ENCODE measurements around the gene DCTN4. TPM values are rescaled to one million over a fixed set of nuclear protein-coding genes. Genes with fewer than 3 reads are reported as not detected.

Gene DCTN4
- total and polyA plus RNA-seq, 2 experiments from 2014 or later, result 15.4 to 41.8 TPM

- H3K27ac ChIP-seq (ENCODE audit: low read depth), result peak overlapping the region; percentile 95
Observed at GRCh38 chr5:150672237-150672883, 86.5 kb downstream of the DCTN4 start.

More at GRCh38 chr5:150672237-150672883, 86.5 kb downstream of the DCTN4 start:
- Histone ChIP-seq H3F3A (replicated peaks; ENCODE audit: low read depth) (peaks cover 26% of the 10 kb centered on the region), H3K36me3 (ENCODE audit: insufficient read depth) (no peaks in the 10 kb centered on the region; the same call in 1 of the 2 replicates), H3K4me1 (ENCODE audit: insufficient read depth) (peaks cover 27% of the 10 kb centered on the region), H3K9me2 (ENCODE audit: insufficient read depth) (no peaks in the 10 kb centered on the region), H3K4me2 (peak overlapping the region; percentile 96), H4K20me1 (replicated peaks; ENCODE audit: insufficient read depth) (no peaks in the 10 kb centered on the region), H3K79me2 (replicated peaks; ENCODE audit: insufficient read depth) (peaks cover 19% of the 10 kb centered on the region), H3K4me3 (peak overlapping the region; percentile 77), H3K27me3 (ENCODE audit: insufficient read depth) (no peaks in the 10 kb centered on the region), H2AFZ (peak overlapping the region; percentile 75)
- peak; percentile 90 for DNase-seq (ENCODE audit: low spot score)
- ATAC-seq, result peak; percentile 76
- Mint-ChIP-seq H3K9me3 (peaks cover 4% of the 10 kb centered on the region; the same call in 1 of the 3 replicates), H3K27ac (peak overlapping the region; percentile 95), H3K4me1 (peaks cover 35% of the 10 kb centered on the region), H3K4me3 (peak overlapping the region; percentile 91), H3K36me3 (ENCODE audit: low read depth) (peaks cover 40% of the 10 kb centered on the region), H3K27me3 (ENCODE audit: insufficient read depth, low read depth, poor library complexity) (peaks cover 2% of the 10 kb centered on the region)
- no peak for TF ChIP-seq ZNF114 (CRISPR knock-in tag; IDR thresholded peaks at IDR 0.05)
- peak; percentile 66 for TF ChIP-seq POLR2AphosphoS5 (IDR thresholded peaks at IDR 0.05; ENCODE audit: low read depth)
- peak; percentile 40; the same call in 1 of the 2 replicates for TF ChIP-seq CREB1 (CRISPR knock-in tag; IDR thresholded peaks at IDR 0.05; ENCODE audit: low read depth)
- 0 out of 2 replicates have a peak, but pooled peaks have one; percentile 24 for TF ChIP-seq ETS1 (IDR thresholded peaks at IDR 0.05)
- peak; percentile 9; the same call in 1 of the 2 replicates for TF ChIP-seq NANOG (IDR thresholded peaks at IDR 0.05; ENCODE audit: borderline replicate concordance)
- TF ChIP-seq ZNF462 (CRISPR knock-in tag; IDR thresholded peaks at IDR 0.05), result no peak
- TF ChIP-seq STAT1 (IDR thresholded peaks at IDR 0.05; ENCODE audit: unreplicated experiment), result no peak
- TF ChIP-seq JUNB (IDR thresholded peaks at IDR 0.05; ENCODE audit: unreplicated experiment), result no peak
- no peak for TF ChIP-seq EZH2 (IDR thresholded peaks at IDR 0.05; ENCODE audit: low read depth, unreplicated experiment)
- no peak for TF ChIP-seq EZH2phosphoT487 (IDR thresholded peaks at IDR 0.05; ENCODE audit: unreplicated experiment)
- TF ChIP-seq, protein P1, sequence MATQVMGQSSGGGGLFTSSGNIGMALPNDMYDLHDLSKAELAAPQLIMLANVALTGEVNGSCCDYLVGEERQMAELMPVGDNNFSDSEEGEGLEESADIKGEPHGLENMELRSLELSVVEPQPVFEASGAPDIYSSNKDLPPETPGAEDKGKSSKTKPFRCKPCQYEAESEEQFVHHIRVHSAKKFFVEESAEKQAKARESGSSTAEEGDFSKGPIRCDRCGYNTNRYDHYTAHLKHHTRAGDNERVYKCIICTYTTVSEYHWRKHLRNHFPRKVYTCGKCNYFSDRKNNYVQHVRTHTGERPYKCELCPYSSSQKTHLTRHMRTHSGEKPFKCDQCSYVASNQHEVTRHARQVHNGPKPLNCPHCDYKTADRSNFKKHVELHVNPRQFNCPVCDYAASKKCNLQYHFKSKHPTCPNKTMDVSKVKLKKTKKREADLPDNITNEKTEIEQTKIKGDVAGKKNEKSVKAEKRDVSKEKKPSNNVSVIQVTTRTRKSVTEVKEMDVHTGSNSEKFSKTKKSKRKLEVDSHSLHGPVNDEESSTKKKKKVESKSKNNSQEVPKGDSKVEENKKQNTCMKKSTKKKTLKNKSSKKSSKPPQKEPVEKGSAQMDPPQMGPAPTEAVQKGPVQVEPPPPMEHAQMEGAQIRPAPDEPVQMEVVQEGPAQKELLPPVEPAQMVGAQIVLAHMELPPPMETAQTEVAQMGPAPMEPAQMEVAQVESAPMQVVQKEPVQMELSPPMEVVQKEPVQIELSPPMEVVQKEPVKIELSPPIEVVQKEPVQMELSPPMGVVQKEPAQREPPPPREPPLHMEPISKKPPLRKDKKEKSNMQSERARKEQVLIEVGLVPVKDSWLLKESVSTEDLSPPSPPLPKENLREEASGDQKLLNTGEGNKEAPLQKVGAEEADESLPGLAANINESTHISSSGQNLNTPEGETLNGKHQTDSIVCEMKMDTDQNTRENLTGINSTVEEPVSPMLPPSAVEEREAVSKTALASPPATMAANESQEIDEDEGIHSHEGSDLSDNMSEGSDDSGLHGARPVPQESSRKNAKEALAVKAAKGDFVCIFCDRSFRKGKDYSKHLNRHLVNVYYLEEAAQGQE (IDR thresholded peaks at IDR 0.05; ENCODE audit: unreplicated experiment), result no peak
- TF ChIP-seq, protein P2, sequence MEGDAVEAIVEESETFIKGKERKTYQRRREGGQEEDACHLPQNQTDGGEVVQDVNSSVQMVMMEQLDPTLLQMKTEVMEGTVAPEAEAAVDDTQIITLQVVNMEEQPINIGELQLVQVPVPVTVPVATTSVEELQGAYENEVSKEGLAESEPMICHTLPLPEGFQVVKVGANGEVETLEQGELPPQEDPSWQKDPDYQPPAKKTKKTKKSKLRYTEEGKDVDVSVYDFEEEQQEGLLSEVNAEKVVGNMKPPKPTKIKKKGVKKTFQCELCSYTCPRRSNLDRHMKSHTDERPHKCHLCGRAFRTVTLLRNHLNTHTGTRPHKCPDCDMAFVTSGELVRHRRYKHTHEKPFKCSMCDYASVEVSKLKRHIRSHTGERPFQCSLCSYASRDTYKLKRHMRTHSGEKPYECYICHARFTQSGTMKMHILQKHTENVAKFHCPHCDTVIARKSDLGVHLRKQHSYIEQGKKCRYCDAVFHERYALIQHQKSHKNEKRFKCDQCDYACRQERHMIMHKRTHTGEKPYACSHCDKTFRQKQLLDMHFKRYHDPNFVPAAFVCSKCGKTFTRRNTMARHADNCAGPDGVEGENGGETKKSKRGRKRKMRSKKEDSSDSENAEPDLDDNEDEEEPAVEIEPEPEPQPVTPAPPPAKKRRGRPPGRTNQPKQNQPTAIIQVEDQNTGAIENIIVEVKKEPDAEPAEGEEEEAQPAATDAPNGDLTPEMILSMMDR (conservative IDR thresholded peaks at IDR 0.05; ENCODE audit: low read depth in 2 of 2), result peak; percentile 12 to 26; a peak in 1 of 4 replicates
- no peak for TF ChIP-seq ZNF331 (CRISPR knock-in tag; IDR thresholded peaks at IDR 0.05; ENCODE audit: low read depth)
